AG10803 (cell line): Measurements from ENCODE around the gene DYRK3.

Experiments
- DNase-seq: peaks from one replicate; pipeline ENCODE4 v3.0.0; 2010; ENCODE audit warnings: low read depth
- H3K4me3 ChIP-seq: 2 replicates; pipeline ENCODE4 v1.5.1; 2011; ENCODE audit warnings: mild to moderate bottlenecking, low read length, control low read depth
- CTCF ChIP-seq: conservative IDR thresholded peaks from 2 replicates; pipeline ENCODE4 v1.5.1; 2011; ENCODE audit warnings: mild to moderate bottlenecking, low read length, control low read depth, inconsistent platforms

Gene DYRK3

GRCh38 chr1:206591226-206591625 lies 44.1 kb upstream of the DYRK3 start:
- no peak for TF ChIP-seq CTCF
- DNase-seq = peak; percentile 33

GRCh38 chr1:206591696-206592095 lies 43.6 kb upstream of the DYRK3 start:
- DNase-seq = no peak

More at GRCh38 chr1:206591226-206591625, 44.1 kb upstream of the DYRK3 start:
- no peak overlapping the region for H3K4me3 ChIP-seq

GRCh38 chr1:206593351-206593925 lies 41.9 kb upstream of the DYRK3 start:
- no peak for TF ChIP-seq CTCF
- no peak for DNase-seq
- no peak overlapping the region for H3K4me3 ChIP-seq

More at GRCh38 chr1:206591696-206592095, 43.6 kb upstream of the DYRK3 start:
- H3K4me3 ChIP-seq = no peak overlapping the region
- TF ChIP-seq CTCF = no peak

GRCh38 chr1:206595581-206596318 lies 39.6 kb upstream of the DYRK3 start:
- no peak overlapping the region for H3K4me3 ChIP-seq
- no peak for DNase-seq
- TF ChIP-seq CTCF = no peak

- TF ChIP-seq CTCF = no peak
- H3K4me3 ChIP-seq = no peak overlapping the region
- DNase-seq = no peak
Measured at GRCh38 chr1:206596319-206596666, 39.0 kb upstream of the DYRK3 start.

GRCh38 chr1:206600527-206600926 lies 34.8 kb upstream of the DYRK3 start:
- H3K4me3 ChIP-seq = no peak overlapping the region
- DNase-seq = peak; percentile 67
- no peak for TF ChIP-seq CTCF

- DNase-seq = no peak
- no peak overlapping the region for H3K4me3 ChIP-seq
- TF ChIP-seq CTCF = no peak
Measured at GRCh38 chr1:206604861-206605260, 30.5 kb upstream of the DYRK3 start.
